K562 (cell line): ENCODE data around the gene HAGHL.

Experiments
- SIN3A ChIP-seq, 2 experiments: fragments of 150-350 bp in 1 of 2; IDR thresholded peaks; 2 replicates each; pipeline ENCODE4 v1.6.1; 2011 to 2016; ENCODE audit warnings: borderline replicate concordance in 2 of 2, low read depth in 2 of 2, low read length in 2 of 2, mild to moderate bottlenecking in 2 of 2, moderate library complexity in 2 of 2; ENCODE audit not compliant: control insufficient read depth in 1 of 2
- SMAD1 ChIP-seq: fragments of 150-350 bp; IDR thresholded peaks from 2 replicates; pipeline ENCODE4 v1.6.1; 2014; ENCODE audit warnings: low read length, low read depth; ENCODE audit not compliant: partially characterized antibody

GRCh38 chr16:704552-705380, 22.1 kb upstream of the HAGHL start:
- TF ChIP-seq SIN3A (IDR thresholded peaks at IDR 0.05; ENCODE audit: borderline replicate concordance in 2 of 2, control insufficient read depth in 1 of 2, low read depth in 2 of 2, low read length in 2 of 2) (no peak), SMAD1 (no peak)
